CD1c-positive myeloid dendritic cell (primary cell): ENCODE measurements around the gene MYO1C.
"Not testable (repeated sequence)": the region's sequence is repeated elsewhere in the genome, so short reads cannot be mapped to it uniquely, and the experiment has no call there.

ENCODE experiments used
- DNase-seq: peaks from one replicate; pipeline ENCODE4 v3.0.0-alpha.2; 2016; ENCODE audit errors: extremely low spot score

Gene MYO1C

DNA sequence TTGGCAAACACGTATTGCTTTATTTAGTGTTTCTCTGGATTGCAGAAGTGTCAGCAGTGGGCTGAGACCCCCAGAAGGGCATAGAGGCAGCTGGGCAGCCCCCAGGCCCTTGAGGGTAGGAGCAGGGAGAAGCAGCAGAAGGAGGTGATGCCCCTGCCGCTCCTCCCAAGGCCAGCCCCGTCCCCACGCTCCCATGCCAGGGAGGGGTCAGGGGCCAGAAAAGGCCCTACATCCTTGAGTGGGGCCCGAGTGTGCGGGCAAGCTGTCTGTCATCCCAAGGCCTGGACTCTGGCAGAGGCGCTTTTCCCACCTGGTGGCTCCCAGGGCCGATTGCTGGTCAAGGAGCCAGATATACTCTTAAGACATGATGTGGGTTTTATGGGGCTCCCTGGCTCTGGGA is 28.3 kb downstream of the MYO1C start:
- DNase-seq: no peak

DNA sequence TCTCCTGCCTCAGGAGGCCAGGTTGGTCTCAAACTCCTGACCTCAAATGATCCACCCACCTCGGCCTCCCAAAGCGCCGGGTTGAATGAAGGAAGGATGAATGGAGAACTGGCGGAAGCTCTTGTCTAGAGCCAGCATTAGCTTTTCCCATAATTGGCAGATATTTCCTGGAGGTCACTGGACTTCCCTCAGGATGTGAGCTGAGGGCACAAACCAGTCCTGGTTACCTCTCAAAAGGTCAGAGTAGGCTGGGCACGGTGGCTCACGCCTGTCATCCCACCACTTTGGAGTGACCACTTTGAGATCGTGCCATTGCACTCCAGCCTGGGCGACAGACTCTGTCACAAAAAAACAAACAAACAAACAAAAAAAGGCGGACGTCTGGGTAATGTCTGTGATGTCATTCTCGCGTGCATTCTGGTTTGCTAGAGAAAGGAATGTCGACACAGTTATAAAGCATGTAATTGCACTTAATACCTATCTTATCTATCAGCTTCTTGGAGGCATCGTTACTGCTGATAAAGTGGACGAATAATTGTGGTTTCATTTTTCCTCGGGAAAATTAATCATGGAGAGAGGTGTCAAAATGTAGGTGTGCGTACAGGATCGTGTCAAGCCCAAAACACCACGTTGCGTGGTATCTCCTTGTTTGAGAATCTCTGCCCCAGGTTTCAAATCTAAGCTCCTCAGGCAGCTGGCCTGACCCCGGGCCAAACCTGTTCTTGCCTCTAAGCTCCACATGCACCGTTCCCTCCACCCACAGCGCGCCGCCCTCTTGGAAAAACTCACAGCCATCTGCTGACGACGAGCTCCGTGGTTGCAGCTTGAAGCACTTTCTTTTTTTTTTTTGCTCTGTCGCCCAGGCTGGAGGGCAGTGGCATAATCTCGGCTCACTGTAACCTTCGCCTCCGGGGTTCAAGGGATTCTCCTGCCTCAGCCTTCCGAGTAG is 30.0 kb downstream of the MYO1C start:
- DNase-seq: peak; percentile 68

DNA sequence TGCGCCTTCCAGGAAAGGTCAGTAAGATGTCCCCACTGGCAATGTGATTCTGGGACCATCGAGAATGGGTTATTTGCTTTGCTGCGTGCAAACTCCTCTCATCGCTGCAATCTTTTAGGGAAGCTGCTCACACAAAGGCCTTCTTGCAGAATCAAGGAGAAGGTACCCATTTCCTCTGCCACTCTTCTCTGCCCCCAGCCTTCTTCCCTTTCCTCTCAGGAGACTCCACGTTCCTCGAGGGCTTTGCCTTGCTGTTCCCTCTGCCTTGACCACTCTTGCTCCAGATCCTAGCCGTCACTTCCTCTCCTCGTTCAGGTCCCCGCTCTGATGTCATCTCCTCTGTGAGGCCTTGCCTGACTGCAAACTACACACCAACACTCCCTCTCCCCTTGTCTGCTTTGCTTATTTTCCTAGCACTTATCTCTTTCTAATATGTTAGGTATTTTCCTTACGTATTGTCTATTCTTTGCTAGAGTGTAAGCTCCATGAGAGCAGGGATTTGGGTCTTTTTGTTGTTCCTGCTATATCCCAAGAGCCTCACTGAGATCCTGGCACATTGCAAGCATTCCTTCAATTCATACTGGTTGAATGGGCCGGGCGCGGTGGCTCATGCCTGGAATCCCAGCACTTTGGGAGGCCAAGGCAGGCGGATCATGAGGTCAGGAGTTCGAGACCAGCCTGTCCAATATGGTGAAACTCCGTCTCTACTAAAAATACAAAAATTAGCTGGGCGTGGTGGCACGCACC is 31.1 kb downstream of the MYO1C start:
- DNase-seq: peak; percentile 89

DNA sequence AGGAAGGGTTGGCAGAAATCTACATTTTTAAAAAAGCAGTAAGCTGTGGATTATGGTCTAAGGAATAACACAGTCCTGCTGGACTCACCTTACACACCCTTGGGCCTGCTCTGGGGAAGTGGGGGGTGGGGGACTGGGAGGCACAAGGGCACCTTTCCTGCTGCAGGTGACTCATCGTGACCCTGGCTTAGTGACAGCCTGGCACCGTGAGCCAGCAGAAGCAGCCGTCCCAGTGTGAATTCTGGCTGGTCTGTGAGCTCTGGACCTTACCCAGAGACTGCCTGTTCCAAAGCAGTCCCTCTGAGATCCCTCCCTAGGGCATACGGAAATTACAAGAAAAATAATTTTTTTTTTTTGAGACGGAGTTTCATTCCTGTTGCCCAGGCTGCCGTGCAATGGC is 32.3 kb downstream of the MYO1C start:
- no peak for DNase-seq

DNA sequence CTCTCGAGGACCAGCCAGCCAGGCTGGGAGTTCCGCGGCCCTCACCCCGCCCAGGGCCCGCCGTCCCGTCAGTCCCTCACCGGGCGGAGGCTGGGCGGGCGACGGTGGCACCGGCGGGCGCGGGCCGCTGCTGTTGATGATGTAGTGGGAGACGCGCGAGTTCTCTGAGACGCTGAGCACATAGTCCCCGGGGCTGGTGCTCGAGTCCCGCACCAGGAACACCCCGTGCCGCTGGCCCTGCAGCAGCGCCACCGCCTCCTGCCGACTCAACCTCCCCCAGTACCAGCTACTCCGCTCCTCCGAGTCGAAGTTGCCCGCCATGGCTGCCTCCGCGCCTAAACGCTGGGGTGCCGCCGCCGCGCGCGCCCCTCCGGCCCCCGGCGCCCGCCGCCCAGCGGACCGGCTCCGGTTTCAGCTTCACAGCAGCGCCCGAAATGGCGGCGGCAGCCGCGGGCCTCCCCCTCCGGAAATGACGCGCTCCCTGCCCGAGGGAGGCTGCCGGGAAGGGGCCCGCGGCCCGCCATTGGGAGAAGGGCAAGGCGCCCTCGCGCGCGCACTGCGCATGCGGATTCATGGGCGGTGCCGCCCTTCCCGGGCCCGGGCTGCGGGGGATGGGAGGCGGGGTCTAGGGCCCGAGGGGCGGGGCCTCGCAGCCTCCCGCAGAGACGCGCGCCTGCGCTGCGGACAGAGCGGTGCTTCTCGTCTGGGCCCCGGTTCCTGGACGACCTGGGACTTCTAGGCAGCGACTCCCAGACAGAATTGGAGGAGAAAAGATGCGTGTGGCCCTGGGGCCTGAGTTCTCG is 36.5 kb downstream of the MYO1C start, which contains the start of gene CRK:
Gene CRK, minus strand, starts transcription at position 436 of the 803 bp plus-strand sequence. Its CDS starts 115 bp downstream, at position 321.
- peak; percentile 100 for DNase-seq

DNA sequence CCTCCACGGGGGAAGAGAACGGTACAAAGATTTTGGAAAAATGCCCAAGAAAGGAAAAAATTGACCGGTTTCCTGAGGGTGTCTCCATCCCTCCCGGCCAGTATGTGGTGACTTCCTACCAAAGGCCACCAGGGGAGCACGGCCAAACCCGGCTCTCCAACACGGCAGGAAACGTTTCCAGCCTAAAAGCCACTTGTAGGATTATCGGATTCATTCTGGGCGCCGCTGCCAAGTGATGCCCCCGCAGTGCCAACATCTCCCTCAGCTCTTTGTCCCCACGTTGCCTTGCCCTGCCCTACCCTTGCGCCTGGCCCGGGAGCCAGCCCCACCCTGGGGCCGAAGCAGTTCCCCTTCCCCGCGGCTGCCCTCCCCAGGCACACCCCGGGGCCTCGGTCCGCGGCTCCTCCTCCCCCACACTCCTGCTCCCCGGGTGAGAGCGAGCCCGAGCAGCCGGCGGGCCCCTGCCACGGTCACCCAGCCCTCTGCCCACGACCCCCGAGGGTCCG is 37.1 kb downstream of the MYO1C start:
- DNase-seq: peak; percentile 66

DNA sequence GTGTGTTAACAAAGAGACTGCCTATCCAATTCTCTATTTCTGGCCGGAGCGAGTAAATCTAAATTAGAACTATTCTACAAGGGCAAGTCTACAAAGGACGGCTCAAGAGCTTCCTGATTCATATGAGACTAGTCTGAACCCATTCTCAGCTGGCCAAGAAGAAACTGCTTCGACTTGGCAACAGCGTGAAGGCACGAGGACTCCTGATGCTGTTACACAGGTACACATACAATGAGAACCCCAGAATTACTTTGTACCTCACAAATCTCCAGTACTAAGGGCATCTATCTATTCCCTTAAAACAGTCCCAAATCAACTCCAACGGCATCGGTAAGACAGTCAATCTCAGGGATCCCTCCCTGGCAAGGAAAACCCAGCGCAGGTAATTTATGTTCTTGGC is 37.9 kb downstream of the MYO1C start:
- no peak for DNase-seq

DNA sequence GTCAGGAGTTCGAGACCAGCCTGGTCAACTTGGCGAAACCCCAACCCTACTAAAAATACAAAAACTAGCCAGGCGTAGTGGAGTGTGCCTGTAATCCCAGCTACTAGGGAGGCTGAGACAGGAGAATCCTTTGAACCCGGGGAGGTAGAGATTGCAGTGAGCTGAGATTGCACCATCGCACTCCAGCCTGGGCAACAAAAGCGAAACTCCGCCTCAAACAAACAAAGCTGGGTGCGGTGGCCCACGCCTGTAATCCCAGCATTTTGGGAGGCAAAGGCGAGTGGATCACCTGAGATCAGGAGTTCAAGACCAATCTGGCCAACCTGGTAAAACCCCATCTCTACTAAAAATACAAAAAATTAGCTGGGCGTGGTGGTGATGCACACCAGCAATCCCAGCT is 38.8 kb downstream of the MYO1C start:
- not testable (repeated sequence) for DNase-seq

DNA sequence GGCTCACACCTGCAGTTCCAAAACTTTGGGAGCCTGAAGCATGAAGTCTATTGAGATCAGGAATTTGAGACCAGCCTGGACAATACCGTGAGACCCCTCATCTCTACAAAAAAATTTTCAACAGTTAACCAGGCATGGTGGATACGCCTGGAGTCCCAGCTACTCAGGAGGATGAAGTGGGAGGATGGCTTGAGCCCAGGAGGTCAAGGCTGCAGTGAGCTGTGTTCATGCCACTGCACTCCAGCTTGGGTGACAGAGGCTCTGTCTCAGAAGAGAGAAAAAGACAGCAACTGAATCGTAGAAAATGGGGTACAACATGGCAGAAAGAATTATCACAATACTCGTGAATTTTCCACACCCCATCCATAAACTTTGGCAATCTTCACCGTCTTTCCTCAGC is 39.6 kb downstream of the MYO1C start:
- no peak for DNase-seq

DNA sequence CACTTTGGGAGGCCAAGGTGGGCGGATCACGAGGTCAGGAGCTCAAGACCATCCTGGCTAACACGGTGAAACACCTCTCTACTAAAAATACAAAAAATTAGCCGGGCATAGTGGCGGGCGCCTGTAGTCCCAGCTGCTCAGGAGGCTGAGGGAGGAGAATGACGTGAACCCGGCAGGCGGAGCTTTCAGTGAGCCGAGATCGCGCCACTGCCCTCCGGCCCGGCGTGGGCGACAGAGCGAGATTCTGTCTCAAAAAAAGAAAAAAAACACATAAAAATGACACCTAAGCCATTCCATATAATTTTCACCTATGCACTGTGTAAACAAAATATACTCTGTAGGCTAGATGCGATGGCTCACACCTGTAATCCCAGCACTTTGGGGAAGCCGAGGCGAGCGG is 42.2 kb downstream of the MYO1C start:
- DNase-seq: not testable (repeated sequence)

DNA sequence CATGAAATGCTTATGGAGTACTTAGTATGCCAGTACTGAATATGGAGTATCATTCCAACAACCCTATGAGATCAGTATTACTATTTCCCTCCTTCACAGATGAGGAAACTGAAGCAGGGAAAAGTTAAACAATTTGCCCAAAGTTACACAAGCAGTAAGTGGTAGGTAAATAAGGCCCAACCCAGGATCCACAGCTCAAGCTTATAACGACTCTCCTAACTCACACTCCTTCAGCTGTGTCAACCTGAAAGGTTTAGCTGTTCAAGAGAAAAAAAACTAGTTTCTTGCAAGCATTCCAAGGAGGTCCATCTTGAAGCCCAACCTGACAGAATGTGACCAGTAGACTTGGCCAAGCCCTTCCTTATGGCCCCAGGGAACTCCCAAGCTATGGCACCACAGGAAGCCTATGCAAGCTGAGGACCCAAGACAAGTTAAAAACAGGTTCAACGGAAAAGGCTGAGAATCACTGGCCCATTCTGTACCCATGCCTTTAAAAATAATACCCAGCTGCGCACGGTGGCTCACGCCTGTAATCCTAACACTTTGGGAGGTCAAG is 43.0 kb downstream of the MYO1C start:
- DNase-seq: no peak

DNA sequence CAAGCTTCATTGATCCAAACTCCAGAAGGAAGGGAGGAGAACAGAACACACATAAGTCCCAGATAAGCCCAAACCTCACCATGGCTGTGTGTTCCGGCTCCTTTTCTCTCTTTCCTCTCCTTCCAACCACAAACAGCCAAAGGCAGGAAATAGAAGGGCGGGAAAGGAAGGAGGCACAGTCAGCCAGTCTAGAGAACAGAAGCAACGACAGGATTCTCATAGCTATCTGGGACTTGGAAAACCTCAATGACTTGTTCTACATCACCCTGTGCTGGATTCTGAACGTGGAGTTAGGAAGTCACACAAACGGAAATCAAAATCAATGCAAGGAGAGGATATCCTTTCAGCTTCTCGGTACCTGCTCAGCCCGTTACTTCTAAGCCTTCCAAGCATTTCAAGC is 45.4 kb downstream of the MYO1C start:
- DNase-seq: no peak

DNA sequence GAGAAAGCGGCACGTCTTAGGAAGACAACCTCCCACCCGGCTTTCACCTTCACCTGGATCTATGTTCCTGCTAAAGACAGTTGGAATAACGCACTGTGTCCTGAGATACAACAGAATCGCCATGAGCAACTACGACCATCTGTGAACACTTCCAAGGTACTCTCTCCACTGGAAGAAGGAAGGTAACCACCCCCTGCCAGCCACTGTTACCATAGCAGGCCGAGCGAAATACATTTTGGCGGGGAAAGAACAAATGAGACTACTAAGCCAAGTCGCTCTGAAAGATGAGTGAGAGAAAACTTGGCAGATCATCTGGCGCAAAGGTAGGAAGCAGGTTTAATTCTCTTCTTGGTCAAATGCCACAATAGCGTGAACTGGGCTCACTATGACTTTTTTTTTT is 46.3 kb downstream of the MYO1C start:
- no peak for DNase-seq

DNA sequence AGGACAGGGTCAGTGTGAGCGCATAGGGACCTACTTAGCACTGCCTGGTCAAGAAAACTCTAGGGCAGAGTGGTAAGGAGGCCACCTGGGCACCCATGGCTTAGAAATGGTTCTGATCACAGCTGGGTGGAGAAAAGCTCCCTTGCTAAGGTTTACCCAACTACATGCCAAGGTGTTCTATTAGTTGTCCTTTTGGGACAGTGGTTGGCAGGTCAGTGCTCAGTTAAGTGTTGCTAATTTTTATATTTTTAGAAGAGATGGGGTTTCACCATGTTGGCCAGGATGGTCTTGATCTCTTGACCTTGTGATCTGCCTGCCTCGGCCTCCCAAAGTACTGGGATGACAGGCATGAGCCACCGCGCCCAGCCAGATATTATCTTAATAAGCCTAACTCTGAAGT is 46.8 kb downstream of the MYO1C start:
- DNase-seq: not testable (repeated sequence)

DNA sequence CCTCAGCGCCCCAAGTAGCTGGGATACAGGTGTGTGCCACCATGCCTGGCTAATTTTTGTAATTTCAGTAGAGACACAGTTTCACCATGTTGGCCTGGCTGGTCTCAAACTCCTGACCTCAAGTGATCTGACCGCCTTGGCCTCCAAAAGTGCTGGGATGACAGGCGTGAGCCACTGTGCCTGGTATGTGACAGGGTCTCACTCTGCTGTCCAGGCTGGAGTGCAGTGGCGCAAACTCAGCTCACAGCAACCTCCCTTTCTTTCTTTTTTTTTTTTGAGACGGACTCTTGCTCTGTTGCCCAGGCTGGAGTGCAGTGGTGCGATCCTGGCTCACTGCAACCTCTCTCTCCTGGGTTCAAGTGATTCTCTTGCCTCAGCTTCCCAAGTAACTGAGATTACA is 49.8 kb downstream of the MYO1C start:
- not testable (repeated sequence) for DNase-seq

DNA sequence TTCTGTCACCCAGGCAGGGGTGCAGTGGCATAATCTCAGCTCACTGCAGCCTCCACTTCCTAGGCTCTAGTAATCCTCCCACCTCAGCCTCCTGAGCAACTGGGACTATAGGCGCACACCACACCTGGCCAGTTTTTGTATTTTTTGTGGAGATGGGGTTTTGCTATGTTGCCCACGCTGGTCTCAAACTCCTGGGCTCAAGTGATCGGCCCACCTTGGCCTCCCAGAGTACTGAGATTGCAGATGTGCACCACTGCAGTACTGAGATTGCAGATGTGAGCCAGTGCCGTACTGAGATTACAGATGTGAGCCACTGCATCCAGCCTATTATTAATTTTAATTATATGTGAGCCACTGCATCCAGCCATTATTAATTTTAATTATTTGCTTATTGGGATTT is 50.3 kb downstream of the MYO1C start:
- no peak for DNase-seq

DNA sequence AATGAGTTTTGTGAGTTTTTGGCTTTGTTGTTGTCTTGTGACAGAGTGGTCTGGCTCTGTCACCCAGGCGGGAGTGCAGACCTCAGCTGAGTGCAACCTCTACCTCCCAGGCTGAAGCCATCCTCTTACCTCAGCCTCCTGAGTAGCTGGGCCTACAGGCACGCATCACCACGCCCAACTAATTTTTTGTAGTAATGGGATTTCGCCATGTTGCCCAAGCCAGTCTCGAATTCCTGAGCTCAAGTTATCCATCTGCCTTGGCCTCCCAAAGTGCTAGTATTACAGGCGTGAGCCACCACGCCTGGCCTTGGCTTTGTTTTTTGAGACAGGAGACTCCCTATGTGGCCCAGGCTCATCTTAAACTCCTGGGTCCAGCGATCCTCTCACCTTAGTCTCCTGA is 51.6 kb downstream of the MYO1C start:
- no peak for DNase-seq

DNA sequence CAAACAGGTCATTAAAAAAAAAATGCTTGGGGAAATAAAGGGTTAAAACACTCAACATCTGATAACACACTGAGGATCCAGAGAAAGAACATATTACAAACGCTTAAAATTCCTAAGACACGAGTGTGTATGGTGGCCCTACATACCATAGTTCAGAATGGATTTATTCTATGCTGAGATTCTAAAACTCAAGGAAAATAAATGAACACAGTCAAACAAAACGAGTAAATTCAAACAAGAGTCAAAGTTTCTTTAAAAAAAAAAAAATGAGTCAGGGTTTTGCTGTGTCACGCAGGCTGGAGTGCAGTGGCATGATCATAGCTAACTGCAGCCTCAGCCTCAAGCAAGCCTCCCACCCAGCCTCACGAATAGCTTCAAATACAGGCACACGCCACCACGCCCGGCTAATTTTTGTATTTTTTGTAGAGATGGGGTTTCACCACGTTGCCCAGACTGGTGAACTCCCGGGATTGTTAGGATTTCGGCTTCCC is 53.8 kb downstream of the MYO1C start:
- no peak for DNase-seq

DNA sequence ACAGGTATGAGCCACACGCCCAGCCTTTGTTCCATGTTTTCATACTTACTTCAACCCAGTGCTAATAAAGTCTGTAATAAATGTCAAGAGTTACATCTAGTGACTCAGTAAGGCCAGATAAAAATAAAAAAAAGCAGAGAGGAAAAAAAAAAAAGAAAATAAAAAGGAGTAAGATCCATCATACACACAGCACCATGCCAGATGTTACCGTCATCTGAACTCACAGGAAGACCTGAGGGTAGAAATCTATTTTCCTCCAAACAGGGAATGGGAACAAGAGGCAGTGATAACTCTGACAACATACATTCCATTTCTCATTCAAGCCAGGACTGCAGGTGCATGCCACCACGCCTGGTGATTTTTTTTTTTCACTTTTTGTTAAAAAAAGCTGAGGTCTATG is 57.2 kb downstream of the MYO1C start:
- DNase-seq: no peak

DNA sequence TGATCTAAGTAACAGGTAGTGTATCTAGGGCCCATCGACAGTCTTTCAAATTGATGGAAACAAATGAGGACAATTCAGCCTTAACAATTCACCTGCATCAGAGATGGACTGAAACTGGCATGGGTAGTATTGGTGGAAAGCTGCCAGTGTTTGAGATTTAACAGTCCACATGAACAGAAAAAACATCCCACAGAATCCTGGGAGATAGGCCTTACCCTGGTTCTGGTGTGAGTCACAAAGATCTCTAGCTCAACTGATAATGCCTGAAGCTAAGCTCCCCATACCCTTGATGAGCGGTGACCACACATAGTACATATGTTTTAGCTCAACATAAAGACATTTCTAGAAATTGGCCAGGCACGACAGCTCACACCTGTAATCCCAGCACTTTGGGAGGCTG is 58.3 kb downstream of the MYO1C start:
- no peak for DNase-seq

DNA sequence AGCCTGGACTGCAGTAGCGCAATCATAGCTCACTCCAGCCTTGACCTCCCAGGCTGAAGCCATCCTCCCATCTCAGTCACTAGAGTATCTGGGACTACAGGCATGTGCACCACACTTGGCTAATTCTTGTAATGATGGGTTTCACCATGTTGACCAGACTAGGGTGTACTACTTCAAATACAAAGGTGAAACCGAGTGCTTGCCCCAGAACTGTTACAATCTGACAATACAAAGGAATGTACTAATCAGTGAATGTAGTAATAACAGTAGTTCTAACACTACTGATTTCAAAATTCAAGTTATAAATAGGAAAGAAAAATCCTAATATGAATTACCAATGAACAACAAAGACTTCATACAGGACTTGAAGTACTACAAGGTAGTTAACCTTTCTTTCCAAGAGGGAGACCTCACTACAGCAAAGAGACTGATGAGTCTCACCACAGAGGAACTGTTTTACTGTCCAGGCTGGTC is 60.8 kb downstream of the MYO1C start:
- no peak for DNase-seq
